HG02884 (cell line): ENCODE data around the gene MTUS2.
"Not testable (repeated sequence)": the region's sequence is repeated elsewhere in the genome, so short reads cannot be mapped to it uniquely, and the experiment has no call there.

Experiments
- ATAC-seq: cut with Tn5 transposase; IDR thresholded peaks from one replicate; pipeline ENCODE4 v1.9.1; 2021; ENCODE audit warnings: mild to moderate bottlenecking, moderate library complexity; ENCODE audit not compliant: unreplicated experiment

The MTUS2 gene

DNA sequence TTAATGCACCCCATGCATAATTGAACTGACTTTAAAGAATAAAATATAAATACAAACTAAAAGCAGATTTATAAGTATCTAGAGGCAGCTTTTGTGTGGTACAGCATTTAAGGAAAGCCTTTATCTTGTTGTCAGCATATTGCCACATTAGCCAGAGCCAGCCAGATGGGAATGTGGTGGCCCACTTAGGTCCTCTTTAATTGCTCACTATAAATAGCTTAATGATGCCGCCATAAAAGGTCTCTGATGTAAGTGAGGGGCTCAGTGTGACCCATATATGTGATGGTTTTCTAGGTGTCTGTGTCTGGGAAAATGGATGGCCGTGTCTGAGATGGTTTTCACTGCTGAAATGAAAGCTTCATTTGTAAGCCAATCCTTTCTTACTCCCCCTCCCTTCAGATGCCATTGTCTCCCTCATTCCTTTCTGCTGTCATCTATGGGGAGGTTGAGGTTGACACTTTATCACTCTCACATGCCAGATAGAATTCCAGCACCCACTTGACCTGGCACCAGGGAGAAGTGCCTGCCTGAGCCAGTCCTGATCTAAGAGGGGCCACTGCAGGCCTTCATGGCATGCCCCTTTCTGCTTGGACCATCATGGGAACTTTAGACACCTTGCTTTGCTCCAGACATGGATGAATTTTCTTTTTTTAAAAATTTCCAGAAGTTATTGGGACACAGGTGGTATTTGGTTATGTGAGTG is 135.3 kb downstream of the MTUS2 start:
- ATAC-seq = no peak

DNA sequence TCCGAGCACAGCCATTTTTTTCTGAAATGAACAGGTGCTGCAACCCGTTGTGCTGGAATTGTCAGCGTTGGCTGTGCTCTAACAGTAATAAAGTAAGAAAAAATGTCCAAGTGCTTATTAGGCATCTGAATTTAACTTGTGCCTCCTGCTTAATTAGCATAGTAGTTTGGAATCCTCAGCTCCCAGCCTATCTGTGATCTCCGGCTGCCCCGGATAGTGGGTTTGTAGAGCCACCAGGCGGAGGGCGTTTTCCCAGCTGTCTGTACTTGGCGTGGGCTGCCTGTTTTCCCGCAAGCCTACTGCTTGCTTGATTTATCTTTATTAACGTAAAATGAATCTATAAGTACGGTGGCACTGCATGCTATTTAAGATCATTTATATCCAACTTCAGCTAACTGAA is 137.9 kb downstream of the MTUS2 start:
- no peak for ATAC-seq

DNA sequence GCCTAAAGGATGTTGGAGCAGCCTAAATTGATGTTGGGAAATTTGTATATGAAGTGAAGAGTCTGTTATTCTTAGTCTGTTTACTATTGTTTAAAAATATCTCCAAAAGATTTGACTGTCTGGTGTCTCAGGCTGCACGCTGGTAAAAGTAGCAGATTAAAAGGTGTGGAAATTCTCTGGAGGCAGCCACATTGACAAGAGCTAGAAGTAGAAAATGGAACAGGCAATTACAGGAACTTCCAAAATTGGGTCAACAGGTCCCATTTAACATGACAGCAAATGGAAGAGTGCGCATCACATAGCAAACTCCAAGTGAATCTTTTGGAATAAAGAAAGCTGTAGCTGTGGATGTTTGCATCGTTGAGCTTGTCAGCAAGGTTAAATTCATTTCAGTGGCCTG is 138.3 kb downstream of the MTUS2 start:
- no peak for ATAC-seq

DNA sequence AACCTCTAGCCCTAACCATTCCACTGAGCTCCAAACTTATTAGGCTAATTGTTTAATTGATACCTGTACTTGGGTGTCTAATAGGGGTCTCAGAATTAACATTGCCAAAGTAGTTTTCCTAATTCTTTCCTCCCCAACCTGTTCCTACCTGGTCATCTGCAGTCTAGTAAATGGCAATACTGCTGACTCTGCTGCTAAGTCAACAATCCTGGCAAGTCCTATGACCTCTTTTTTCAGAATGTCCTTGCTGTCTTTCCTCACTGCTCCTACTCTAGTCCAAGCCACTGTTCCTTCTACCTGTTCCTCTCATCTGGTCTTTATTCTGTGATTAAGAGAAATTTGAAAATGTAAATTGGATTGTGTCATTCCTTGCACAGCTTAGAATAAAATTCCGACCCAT is 143.9 kb downstream of the MTUS2 start:
- no peak for ATAC-seq

DNA sequence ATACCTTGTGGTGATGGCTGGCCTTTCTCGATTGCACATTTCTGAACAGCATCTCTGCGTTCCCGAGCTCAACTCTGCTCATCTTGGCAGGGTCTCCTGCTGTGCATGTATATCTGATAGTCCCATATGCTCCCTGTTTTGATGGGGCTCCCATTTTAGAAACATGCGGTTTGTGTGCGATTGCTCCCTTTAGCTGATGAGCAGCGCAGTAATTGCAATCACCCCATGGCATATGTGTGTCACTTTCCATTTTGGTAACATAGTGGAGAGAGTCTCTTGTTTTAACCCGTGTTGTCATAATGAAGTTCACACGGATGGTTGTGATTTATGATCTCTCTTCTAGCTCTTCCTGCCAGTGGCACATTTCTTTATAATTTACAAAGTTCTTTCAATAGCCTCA is 144.7 kb downstream of the MTUS2 start:
- no peak for ATAC-seq

DNA sequence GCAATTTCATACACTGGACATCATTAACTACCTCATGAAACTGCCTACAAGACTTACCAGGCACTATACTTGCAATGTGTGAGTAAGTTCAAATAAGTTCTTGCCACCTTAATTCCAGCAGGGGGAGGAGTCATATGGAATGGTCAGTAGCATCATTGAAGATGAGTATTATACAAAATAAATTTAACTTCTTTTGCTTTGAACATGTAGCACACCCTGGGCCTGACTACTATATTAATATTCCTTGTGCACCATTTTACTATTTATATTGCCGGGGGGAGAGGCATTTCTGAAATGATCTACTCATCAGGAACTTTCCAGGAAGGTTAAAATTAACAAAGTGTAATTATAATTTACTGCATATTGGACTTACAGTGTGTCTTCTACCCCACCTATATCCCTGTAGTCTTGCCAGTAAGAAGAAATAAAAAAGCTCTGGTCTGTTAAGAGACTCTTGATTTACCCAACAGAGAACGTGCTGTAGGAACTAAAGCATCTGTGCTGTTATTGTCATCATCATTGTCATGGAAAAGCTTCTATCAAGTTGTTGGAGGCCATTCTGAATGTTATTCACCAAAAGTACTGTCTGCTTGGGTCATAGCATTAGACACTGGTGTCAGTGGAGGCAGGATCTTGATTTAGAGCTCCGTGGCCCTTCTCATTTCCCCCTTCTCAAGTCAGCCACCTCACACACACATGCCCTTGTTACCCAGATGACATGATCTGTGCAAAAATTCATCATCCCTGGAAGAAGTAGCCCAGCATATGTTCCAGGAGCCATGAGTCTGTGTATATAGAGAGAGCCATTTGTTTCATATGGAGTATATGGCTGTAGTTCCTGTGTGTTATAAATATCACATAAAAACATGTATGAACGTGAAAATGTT is 147.1 kb downstream of the MTUS2 start:
- no peak for ATAC-seq

DNA sequence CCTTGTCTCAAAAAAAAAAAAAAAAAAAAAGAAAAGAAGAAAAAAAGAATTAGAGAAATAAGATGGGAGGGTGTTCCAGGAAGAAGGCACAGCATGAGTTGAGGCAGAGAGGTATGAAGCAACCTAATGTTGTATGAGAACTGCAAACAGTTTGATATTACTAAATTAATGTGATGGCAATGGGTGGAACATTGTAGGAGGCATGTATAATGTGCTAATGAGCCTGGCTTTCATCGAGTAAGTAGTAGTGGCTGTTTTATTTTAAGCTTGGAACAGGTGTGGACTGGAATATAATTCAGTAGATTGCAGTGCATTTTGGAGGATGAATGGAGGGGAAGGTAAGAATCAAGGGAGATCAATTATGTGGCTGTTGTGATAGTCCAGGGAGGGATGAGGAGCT is 156.1 kb downstream of the MTUS2 start:
- no peak for ATAC-seq

DNA sequence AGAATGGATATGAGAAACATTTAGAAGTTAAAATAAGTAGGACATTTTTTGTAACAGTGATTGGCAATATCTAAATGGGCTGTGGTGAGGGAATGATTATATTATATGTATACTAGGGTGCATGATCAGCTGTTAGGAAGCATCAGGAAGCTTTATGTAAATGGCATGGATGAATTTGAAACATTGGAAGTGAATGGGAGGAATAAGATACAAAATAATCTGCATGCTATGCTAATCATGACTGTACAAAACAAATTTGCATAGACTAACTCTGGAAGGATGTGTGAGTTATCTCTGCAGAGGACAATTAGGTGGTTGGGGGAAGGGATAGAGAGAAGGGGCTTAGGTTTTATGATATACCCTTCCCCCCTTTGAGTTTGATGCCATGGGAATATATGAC is 156.5 kb downstream of the MTUS2 start:
- no peak for ATAC-seq

DNA sequence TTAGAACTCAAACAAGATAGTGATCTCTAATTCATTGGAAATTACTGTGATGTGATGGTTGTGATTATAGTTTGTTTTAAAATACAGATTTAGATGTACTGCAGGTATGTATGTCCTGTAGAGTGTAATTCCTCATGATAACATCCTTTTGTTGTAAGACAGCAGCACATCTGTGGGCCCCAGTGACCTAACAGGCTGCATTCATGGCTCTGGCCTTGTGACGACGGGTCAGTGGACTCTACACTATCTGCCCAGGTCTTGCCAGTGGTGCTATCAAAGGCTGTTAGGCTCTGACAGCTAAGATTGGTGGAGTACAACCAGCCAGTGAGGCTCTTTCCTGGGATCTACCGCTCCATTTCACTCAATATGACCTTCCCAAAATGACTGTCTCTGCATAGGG is 158.4 kb downstream of the MTUS2 start:
- no peak for ATAC-seq

DNA sequence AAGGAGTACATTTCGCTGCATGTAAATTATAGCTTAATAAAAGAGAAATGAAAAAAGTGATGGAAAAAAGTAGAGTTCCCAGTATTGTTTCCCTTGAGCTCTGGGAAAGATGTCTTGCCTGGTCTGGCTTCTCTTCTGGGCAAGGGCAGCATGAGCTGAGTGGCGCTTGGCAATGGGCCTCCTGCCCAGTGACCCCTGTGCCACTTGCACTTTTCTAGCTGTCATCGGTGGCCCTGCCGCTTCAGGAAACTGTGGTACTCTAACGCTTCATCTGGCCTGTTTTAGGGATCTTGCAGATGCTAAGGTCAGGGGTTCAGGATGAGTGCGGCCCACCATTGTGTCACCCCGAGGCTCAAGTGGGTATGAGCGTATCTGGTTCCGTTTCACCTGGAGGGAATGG is 161.4 kb downstream of the MTUS2 start:
- ATAC-seq = no peak

DNA sequence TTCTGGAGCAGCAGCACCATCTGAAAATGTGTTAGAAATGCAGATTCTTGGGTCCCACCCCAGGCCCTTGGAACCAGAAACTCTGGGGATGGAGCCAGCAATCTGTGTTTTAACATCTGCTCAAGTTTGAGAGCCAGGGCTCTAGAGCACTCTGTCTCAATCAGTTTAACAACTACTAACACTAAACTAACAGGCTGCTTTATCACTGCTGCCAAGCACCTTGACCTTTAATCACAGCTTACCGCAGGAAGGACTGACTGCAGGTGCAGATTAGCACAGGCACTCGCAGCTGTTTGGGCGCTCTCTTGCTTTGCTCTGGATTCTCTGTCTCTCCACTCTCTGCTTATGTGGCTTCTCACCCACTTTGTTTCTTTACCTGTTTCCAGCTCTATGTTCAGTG is 163.5 kb downstream of the MTUS2 start:
- ATAC-seq = no peak

DNA sequence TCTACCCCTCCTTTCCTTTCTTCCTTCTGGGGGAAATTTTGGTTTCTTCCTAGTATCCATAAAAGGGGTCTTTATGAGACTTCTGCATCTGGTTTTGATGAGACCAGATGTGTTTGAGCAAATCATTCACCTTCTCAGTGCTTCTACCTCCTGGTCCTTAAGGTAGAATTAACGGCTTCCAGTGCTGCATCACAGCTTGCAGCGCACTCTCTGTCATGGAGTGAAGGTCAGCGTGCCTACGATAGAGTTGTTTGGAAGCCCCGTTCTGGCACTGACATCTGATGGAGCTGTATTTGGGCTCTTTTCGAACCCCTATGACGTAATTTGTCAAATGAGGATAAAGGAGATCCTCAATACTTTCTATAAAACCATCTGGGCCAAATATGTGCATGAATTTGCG is 164.2 kb downstream of the MTUS2 start:
- ATAC-seq = no peak

DNA sequence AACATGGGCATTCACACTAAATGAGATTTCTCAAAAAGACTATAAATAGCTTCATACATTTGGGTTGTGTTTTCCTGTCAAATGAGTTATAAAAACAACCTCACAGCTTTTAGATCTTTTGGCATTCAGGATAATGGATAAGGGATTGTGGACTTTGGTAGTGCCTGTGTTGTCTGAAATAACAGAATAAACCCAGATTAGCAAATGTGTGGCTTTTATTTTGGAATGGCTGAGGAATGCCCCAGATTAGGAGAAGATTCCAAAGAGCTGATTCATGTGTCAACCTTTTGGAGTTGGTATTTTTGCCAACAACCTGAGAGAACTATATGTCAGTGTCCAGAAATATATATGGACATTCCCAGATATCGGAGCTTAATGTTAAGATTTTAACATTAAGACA is 164.7 kb downstream of the MTUS2 start:
- ATAC-seq = no peak

DNA sequence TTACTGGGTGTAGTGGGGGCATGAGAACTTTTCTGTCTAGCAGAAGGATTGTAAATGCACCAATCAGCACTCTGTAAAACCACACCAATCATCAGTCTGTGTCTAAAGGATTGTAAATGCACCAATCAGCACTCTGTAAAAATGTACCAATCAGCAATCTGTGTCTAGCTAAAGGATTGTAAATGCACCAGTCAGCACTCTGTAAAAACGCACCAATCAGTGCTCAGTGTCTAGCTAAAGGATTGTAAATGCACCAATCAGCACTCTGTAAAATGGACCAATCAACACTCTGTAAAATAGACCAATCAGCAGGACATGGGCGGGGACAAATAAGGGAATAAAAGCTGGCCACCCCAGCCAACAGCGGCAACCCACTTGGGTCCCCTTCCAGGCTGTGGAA is 170.2 kb downstream of the MTUS2 start:
- not testable (repeated sequence) for ATAC-seq

DNA sequence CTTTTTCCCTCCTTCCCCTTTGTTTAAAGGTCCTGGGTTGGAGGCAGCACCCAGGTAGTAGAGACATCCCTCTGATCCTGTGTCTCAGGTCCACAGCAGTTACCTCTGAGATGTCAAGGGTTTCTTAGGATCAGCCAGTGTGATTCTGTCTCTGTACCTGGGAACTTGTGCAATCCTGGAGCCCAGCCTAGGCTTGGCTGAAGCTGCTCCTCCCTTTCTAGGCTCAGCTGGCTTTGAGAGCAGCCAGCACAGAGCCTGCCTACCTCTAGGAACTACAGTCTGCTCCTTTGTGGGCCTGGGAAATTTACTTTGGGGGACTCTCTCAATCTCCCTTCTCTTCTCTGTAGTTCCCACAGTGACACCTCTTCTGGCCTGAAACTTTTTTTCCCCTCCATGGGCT is 171.6 kb downstream of the MTUS2 start:
- ATAC-seq = no peak

DNA sequence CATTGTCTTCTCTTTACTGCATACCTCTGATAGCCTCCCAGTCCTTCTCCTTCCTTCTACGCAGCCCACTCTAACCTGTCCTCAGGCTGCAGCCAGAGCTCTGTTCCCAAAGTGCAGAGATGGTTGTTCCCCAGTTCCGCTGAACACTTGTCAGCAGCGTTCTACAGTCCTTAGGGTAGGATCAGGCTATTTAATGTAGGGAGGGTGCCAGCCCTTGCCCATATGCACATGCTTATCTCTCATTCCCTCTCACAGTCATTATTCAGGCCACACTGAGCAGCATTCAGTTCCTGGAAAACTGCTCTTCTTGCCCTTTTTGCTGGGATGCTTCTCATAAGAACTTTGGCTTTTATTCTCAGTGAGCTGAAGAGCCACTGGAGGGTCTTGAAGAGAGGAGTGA is 180.7 kb downstream of the MTUS2 start:
- ATAC-seq = no peak

DNA sequence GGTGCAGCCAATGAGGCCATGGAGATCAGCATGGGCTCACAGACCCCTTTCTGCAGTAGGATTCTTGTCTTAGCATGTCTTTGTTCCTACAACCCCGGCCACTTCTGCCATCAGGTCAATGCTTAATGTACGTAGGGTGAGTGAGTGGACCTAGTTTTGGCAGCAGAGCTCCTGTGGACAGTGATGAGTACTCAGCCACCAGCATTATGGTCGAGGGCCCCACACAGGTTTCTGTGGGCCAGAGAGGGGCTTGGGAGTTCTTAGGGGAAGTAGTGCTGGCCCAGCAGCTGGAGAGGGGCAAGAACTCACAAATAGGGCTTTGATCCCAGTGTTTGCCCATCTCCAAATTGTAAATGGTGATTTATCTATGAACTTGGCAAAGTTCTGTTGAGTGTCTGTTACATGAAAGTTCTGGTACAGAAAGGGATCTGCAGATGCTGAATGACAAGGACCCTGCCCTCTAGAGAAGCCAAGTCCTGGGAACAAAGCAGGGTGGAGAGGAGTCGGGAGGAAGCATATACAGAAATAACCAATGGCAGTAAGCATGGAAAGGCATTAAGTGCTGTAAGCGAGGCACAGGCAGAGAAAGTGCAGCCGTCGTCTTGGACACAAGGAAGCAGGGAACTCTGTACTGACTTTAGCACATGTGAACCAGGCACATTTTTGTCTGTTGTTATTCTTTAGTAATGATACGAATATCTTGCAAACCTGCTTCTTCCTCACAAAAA is 185.1 kb downstream of the MTUS2 start:
- no peak for ATAC-seq

DNA sequence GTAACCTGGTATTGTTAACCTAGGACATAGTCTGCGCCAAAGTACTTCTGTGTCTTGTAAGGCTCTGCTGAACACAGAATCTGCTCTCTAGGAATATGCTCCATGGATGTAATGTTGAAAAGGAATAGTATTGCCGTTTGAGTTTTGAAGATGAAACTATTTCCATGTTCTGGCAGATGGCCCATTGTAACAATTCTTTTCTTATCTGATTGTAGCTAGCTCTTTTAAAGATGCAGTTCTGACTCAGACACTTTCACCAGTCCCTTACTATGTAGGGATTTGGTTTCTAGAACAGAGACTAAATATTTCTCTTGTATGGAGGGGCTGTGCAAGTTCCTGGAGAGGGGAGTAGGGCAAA is 185.6 kb downstream of the MTUS2 start:
- ATAC-seq = no peak

DNA sequence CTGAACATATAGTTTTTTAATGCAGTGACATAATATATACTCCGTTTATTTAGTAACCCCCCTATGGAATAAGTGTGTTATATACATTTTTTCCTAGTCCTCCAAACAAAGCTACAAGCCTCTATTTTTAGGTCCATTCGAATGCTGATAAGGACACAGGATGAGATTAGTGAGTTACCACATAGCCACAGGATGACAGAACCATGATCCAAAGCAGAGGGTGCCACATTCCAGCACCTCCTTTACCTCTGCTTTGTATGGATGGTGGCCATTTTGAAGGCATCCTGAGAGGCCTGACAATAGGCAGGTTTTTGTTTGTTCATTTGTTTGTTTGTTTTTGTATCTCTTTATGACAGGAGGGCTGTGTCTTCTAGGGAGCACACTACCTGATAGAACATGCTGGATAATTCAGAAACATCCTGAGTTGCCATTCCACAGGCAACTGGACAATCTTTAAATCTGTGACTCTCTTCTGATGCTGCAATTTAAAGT is 186.3 kb downstream of the MTUS2 start:
- no peak for ATAC-seq

DNA sequence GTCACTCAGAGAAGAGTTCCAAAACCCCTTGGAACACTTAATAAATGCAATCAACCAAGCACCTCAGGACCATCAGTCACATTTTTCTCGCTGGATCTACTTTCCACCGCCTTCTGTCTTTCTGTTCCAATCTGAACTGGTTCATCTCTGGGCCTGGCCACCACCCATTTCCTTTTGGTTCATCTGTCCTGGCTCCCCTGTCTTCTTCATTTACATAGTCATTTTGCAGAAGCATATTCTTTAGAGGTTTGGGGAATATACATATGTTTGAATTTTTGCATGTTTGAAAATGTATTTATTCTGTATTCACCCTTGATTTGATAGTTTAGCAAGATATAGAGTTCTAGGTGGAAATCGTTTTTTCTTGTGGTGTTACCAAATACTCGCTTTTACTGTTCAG is 188.2 kb downstream of the MTUS2 start:
- ATAC-seq = no peak

DNA sequence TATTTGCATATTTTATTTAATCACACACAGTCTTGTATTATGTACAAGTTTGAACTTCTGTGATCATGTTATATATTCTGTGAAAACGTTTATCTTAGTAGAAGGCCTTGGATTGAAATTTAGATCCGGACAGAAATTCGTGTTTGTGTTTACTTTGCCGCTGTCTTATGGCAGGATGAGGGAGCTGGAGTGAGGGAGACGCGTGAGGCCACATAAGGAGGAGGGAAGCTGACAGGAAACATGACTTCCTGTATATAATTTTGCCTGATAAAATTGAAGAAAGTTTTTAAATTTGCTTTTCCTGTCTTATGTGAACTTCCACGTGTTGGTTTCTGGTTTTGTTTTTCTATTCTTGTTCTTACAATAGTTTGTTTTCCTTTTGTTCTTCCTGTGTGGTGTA is 200.2 kb downstream of the MTUS2 start:
- ATAC-seq = no peak

DNA sequence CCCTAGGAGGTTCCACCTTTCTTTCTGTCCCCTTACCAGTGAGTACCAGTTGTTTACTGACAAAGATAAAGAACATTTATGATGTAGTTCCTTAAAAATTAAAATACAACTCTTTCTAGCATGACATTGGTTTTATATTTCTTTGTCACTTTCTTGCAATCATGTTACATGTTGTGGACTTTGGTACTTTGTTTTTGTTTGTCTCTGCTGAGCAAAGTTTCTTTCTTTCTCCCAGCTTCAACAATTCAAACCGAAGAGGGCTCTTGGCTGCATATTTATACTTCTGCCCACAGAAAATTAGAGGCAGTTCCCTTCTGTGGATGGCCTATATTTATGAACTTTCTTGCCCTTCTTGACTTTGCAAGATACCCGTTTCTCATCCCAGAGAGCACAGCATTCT is 201.2 kb downstream of the MTUS2 start:
- ATAC-seq = no peak
